Ovary (tissue), 3 donors: ENCODE data around the gene EIF2D.

Source experiments
- CTCF ChIP-seq, 3 donors: fragments of 450-650 bp in 2 of 3; fragments of 200-600 bp in 1 of 3; IDR thresholded peaks; one replicate each; pipeline versions ENCODE4 v1.5.1 to v1.8.0; 2016 to 2022; ENCODE audit warnings: antibody characterized with exemption in 3 of 3, mild to moderate bottlenecking in 1 of 3
- EP300 ChIP-seq: sonication (generic); formaldehyde crosslinking; IDR thresholded peaks from one replicate; pipeline ENCODE4 v1.6.1; 2017; ENCODE audit warnings: antibody characterized with exemption
- POLR2A ChIP-seq: fragments of 450-650 bp; IDR thresholded peaks from one replicate; pipeline ENCODE4 v1.6.1; 2017; ENCODE audit warnings: antibody characterized with exemption, mild to moderate bottlenecking, moderate library complexity
- donor health status: DM: no; HTN: no; CAD: no.

- no peak for TF ChIP-seq CTCF (IDR thresholded peaks at IDR 0.05)
- TF ChIP-seq EP300 = no peak
- TF ChIP-seq POLR2A = no peak
Observed at GRCh38 chr1:206573762-206574161, 38.5 kb downstream of the EIF2D start.
